Fibroblast of skin of back (primary cell): ENCODE data around the gene CRTAP.
"Not testable (repeated sequence)": the region's sequence is repeated elsewhere in the genome, so short reads cannot be mapped to it uniquely, and the experiment has no call there.

Source experiments
- DNase-seq: peaks from one replicate; pipeline ENCODE4 v3.0.0-alpha.2; 2013

CRTAP gene

DNA sequence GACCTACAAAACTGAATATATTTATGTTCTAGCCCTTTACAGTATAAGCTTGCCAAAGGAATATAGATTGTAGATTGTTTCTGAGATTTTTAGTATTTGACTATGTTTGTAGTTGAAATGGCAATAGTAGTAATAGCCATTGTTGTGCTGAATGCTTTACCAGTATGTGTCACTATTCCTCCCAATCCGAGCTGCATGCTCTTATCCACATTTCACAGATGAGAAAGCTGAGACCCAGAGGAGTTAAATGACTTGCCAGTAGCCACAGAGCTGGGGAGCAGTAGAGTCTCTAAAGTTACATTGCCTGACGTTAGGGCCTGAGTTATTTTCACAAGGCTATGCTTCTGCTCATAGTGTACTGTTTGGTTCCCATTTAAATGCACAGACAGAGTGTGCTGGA, 13.6 kb upstream of the CRTAP start:
- no peak for DNase-seq

DNA sequence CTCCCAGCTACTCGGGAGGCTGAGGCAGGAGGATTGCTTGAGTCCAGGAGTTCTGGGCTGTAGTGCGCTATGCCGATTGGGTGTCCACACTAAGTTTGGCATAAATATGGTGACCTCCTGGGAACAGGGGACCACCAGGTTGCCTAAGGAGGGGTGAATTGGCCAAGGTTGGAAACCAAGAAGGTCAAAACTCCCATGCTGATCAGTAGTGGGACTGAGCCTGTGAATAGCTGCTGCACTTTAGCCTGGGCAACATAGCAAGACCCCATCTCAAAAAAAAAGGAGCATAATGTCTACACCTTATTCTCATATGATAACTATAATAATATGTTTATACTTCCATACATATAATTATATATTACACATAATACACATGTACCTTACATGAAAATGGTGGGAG, 10.8 kb upstream of the CRTAP start:
- DNase-seq, result no peak

DNA sequence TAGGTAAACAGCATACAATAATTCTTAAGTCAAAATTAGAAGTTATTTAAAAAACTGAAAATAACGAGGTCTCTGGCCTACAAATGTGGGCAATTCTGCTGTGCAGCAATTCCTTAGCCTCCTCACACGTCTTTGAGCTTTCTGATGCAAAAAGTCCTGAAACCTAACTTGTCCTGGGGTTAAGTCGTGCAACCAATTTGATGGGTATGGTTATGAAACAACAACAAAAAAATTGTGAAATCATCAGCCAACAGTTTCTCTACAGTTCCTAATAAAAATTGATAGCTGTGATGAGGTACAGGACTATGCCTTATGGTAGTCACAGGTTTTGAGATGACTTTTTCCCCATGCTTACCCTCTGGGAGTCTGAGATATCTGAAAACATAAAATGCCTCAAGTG, 10.3 kb upstream of the CRTAP start:
- no peak for DNase-seq

DNA sequence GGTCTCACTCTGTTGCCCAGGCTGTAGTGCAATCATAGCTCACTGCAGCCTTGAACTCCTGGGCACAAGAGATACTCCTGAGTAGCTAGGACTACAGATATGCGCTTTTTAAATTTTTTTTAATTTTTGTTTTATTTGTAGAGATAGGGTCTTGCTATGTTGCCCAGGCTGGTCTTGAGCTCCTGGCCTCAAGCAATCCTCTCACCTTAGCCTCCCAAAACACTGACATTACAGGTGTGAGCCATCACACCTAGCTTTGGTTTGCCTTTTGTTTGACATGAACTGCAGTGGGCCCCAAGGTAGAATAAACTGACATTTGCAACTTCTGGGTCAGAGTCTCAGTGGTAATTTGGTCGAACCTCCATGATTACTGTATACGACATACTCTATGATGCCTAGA, 9.0 kb upstream of the CRTAP start:
- DNase-seq, result no peak

DNA sequence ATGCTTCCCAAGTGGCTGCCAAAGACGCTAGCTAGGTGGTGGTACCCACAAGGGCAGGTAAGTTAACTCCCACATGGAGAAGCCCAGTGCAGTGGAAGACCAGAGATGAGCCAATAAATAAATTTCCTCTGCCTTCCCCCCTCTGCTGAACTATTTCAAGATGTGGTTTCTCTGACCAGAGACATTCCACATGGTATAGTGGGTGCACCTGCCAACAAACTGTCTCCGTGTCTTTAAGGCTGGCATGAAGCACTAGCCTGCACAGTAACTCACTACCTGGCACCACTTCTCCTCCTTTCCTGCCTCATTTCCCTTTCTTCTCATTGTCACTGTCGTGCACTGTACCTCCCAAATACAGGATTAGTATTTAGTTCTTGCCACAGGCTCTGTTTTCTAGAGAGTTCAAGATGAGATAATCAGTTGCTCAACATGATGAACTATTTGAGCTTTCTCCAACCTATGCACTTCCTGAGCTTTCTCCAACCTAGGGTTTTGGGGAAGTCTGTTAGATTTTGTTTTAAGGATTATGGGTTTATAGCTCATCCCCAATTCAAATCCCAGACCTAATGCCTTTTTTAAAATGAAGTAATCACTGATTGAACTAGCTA, 8.4 kb upstream of the CRTAP start:
- DNase-seq, result no peak

DNA sequence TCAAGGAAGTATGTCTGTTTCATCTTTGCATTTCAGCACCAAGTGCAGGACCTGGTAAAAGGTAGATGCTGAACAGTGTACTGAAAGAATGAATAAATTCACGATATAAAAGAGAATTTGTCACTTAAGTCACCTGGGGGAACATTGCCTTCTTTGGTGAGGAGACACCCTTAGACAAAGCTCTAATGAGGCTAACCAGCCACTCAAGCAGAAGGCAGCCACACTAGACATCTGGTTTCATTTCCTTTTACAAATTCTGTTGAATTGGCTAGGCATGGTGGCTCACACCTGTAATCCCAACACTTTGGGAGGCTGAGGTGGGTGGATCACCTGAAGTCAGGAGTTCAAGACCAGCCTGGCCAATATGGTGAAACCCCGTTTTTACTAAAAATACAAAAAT, 7.0 kb upstream of the CRTAP start:
- DNase-seq, result not testable (repeated sequence)

DNA sequence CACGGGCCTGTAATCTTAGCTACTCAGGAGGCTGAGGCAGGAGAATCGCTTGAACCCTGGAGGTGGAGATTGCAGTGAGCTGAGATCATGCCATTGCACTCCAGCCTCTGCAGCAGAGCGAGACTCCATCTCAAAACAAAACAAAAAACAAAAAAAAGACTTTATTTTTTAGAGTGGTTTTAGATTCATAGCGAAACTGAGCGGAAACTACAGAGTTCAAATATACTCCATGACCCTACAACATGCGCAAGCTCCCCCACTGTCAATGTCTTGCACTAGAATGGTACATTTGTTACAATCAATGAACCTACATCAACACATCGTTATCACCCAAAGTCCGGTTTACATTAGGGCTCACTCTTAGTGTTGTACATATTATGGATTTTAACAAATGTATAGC, 2.2 kb upstream of the CRTAP start:
- no peak for DNase-seq

DNA sequence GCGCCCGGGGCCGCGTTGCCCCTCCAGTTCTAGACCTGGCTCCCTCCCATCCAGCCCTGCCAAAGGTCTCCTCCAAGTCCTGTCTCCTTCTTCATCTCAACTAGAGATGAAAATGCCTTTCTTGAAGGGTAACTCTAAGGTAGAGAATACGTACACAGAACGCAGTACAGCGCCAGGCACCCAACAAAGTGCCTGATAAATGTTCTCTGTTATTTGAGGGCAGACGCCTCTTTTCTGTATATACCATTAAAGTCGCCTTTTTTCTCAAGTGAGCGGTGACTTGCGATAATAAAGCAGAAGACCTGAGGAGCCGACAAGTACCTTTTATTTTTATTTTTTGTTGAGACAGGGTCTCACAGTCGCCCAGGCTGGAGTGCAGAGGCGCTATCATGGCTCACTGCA, 809 bp downstream of the CRTAP start:
- no peak for DNase-seq

DNA sequence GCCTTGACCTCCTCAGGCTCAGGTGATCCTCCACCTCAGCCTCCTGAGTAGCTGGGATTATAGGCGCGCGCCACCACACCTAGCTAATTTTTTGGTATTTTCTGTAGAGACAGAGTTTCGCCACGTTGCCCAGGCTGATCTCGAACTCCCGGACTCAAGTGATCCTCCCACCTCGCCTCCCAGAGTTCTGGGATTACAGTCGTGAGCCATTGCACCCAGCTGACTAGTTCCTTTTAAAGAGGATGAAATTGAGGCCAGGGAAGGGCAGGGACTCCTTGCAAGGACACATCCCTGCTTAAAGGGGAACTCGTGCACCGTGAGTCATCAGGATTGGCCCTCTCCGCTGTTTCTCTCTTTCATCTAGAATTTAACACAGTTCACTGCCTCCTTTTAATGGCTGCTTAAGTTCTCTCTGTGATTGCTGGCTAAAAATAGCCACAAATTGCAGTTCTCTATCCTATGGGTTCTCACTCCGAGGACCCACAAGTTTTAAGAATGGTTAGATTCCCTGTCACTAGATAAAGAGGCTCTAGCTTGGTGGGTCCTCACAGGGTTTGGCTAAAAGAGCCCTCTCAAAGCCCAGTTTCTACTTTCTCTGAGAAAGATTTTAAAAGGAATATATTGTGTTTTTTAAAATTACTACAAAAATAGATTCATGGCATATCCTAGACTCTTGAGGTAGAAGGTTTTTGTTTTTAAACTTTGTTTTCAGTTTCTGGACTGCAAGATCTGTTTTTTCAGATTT, 1.4 kb downstream of the CRTAP start:
- peak; percentile 83 for DNase-seq

DNA sequence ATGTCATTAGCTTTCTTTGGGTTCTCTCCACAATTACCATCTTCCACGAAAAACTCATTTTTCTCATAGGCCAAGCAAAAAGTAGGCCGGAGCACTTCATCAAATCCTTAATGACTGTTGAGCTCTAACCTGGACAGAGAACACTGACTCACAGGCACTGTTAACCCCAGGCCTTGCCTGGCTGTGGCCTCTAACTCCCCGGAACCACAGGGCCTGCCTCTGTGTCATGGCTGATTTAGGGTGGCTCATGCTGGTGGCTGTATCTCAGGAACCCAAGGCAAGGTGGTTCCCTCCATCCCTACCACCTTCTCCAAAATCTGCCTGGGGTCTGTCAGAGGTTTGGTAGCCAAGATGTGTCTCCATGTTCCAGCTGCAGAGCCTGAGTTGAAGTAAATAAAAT, 3.6 kb downstream of the CRTAP start:
- no peak for DNase-seq

DNA sequence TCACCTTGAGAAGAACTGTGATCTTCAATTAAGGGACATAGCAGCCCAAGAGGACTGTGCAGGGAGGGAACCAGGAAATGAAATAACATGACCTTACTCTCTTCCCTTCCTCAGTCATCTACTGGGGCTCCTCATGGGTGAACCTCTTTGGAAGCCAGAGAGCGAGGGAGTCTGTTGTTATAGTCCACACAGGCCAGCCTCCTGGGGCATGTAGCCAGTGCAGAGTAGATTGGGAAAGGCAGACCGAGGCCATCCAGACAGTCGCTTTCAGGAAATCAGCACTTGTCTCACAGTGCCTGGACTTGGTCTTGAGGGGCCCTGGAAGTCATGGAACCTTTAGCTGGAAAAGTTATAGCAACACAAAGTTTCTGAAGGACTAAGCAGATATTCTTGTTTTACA, 6.1 kb downstream of the CRTAP start:
- DNase-seq, result no peak

DNA sequence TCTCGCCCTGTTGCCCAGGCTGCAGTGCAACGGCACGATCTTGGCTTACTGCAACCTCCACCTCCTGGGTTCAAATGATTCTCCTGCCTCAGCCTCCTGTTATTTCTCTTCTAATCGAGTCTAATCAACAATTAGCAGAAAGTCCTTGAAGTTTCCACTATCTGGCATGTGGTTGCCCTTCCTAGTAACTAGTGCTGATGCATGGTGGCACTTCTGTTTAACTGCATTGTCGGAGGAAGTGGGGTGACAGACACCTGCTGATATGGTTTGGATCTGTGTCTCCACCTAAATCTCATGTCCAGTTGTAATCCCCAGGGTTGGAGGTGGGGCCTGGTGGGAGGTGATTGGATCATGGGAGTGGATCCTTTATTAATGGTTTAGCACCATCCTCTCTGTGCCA, 9.2 kb downstream of the CRTAP start:
- DNase-seq, result no peak

DNA sequence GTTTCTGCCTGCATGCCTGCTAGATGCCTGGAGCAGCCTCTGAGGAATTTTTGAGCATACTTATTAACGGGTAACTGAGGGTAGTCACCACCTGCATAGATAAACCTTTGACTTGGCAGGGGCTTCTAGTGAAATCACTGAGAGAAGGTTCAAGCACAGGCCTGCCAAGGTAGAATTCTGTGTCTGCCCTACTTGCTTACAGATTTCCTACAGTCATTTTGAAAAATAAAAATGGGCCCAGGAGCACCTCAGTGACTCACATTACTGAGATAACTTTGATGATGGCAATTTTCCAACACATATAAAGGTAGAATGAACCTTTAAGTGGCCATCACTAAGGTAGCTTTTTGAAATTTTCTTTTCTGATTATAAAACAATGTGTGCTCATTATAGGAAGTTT, 10.8 kb downstream of the CRTAP start:
- DNase-seq, result no peak

DNA sequence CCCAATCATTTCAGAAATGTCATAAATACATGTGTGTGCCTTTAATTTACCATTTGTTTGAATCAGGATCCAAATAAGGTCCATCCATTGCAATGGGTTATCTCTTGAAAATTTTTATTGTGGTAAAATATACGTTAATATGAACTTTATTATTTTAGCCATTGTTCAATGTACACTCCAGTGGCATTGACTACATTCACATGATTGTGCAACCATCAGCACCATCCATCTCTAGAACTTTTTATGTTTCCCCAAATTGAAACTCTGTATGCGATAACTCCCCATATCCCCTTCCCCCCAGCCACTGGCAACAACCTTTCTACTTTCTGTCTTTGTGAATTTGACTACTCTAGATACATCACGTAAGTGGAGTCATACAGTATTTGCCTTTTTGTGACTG, 12.0 kb downstream of the CRTAP start:
- no peak for DNase-seq

DNA sequence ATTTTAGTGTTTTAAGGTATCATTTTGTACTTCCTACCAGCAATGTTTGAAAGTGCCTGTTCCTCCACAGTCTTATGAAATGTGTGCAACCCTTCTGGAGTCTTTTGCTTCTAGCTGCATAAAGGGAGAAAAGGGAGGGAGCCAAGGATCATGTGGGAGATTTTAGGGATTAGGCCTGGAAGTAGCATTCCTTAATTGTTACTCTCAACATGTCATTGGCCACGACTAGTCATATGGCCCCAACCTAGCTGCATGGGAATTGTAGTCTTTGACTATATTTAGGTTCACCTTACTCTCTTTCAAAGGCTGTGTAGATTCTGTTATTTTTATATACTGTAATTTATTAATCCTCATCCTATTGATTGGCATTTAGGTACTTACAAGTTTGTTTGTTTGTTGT, 14.9 kb downstream of the CRTAP start:
- peak; percentile 24 for DNase-seq

DNA sequence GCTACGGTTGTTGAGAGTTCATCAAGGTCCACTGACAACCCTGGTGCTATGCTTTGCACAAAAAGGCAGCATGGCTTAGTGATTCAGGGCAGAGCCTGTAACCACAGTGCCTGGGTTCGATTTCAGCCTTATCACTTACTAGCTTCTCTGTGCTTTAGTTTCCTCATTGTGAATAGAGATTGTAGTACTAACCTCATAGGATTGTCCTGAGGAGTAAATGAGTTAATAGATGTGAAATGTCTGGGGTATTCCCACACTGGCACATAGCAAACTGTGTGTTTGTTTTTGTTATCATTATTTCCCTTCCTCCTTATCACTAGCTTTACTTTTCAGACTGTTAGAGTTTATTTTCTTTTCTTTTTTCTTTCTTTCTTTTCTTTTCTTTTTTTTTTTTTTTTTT, 16.3 kb downstream of the CRTAP start:
- no peak for DNase-seq

DNA sequence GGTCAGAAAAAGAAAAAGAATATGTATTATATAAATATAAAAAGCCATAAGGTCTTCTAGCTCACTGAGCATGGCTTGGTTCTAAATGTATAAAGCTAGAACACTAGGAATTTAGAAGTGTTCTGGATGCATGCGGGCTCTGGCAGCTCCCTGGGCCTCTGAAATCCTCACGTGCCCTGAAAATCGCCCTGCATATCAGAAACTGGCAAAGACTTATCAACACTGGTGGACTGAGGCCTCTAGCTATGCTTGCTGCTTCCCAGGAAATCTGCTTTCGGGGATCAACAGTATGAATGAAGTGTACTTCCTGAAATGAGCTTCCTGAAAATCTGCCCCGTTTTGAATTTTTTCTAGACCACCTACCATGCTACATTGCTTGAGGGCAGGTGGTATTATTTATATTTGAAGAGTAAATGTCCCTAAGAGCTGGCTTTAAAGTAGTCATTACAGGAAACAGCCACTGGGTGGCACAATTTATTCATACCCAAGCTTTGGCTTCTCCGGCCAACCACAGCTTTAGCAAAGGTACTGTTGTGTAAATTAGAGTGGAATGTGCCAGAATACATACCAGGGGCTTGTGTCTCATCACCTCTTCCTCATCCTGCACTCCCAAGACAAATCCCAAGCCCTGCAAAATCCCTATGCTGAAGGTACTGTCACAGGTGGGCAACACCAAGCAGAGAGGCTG, 17.7 kb downstream of the CRTAP start:
- peak; percentile 68 for DNase-seq

DNA sequence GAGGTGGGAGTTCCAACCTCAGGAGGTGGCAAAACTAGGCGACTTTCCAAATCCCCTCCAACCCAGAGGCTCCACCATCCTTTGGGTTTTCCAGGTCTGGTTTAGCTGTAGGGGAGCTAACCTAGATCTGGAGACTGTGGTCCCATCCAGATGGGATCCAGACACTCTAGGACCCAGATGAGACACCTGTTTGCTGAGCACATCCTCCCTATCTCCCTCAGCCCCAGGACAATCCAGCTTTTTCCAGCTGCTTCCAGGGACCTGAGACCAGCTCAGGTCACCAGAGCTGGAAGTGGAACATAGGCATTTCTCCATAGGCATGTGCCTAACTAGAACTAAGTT, 18.2 kb downstream of the CRTAP start:
- DNase-seq, result no peak

DNA sequence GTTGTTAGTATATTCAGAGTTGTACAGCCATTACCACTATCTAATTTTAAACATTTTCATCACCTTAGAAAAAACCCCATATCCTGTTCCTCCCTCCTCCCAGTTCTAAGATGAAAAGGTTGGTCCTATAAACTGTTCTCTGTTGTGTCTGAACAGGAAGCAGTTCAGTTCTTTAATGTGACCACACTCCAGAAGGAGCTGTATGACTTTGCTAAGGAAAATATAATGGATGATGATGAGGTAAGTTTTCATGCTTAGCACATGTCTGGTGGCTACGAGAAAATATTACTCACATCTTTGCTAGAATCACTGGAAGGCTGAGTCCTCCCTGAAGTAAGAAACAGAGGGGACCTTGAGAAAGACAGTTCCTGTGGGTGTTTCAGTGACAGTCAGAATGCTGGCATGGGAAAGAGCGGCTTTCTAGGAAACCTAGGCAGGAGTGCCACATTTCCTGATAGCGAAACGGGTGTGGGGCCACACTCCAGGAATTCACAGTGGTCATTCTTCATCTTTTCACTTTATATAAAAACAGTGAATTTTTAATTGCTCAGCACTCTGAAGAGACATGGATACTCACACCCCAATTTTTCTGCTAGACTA, 20.3 kb downstream of the CRTAP start:
- peak; percentile 71 for DNase-seq

DNA sequence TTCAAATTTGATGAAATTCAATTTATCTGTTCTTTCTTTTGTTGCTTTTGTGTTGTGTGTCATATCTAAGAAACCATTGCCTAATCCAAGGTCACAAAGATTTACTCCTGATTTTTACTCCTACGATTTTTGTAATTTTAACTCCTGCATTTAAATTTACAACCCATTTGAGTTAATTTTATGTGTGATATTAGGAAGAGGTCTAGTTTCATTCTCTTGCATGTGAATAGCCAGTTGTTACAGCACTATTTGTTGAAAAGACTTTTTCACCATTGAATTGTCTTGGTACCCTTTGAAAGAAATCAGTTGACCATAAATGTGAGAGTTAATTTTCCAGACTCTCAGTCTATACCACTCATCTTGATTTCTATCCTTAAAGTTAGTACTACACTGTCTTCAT, 23.9 kb downstream of the CRTAP start:
- no peak for DNase-seq

DNA sequence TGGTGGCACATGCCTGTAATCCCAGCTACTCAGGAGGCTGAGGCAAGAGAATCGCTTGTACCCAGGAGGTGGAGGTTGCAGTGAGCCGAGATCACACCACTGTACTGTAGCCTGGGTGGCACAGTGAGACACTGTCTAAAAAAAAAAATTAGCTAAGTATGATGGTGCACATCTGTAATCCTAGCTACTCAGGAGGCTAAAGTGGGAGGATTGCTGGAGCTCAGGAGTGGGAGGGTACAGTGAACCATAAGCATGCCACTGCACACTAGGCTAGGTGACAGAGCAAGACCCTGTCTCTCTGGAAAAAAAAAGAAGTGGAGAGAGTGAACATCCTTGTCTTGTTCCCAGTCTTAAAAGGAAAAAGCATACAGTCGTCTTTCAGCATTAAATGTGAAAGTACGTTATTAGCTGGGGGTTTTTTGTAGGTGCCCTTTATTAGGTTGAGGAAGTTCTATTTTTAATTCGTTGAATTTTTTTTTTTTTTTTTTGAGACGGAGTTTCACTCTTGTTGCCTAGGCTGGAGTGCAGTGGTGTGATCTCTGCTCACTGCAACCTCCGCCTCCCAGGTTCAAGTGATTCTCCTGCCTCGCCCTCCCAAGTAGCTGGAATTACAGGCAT, 25.3 kb downstream of the CRTAP start:
- DNase-seq, result not testable (repeated sequence)

DNA sequence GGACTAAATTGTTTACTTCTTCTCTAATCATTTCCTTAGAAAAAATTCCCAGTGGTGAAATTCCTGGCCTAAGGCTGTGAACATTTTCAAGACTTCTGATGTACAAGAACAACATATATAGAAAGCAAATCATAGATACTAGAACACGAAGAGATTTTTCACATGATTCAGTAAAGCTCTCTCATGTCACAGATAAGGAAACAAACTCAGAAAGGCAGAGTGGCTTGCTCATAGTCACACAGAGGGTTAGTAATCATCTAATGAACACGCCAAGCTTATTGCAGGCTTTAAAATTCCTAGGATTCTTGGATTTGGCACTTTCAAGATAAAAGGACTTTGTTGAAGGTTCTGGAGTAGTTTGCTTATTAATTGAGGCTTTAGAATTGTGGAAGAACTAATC, 26.2 kb downstream of the CRTAP start:
- peak; percentile 44 for DNase-seq

DNA sequence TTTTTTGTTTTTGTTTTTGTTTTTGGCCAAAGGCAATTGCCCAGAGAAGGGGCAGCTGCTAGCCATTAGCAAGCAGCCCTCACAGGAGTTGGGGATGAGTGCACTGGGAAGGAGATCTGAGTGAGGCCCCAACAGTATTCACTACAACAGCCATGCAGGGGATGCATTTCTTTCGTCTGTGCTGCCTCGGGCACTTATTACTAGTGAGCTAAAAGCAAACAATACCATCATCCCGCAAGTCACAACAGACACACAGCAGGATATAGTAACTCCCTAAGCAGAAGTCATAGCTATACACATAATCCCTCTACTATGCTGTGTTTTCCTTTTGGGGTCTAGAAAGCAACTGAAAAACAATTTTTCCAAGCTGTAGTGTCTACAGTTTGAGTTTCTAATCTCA, 27.2 kb downstream of the CRTAP start:
- DNase-seq, result peak; percentile 54
